Activated CD4-positive, CD25-positive, alpha-beta regulatory T cell treated with anti-CD3 and anti-CD28 coated beads, Interleukin-2, amount 50 U/mL, for 16 hours (primary cell): ENCODE measurements around the gene RHOT2.

Experiments used
- DNase-seq: peaks from one replicate; pipeline ENCODE4 v3.0.0-alpha.2; 2020; ENCODE audit warnings: low read depth, low spot score

The RHOT2 gene

GRCh38 chr16:667780-668518 is at the start of gene RHOT2:
TSS of gene RHOT2 (plus strand) at chr16:668132. CDS start at chr16:668200, 68 bp downstream.
- DNase-seq: peak; percentile 86

- DNase-seq: no peak
These were observed 48.3 kb upstream of the RHOT2 start for GRCh38 chr16:619476-620100.

GRCh38 chr16:620700-621525 is 47.0 kb upstream of the RHOT2 start:
- DNase-seq: no peak

GRCh38 chr16:621526-622105 is 46.3 kb upstream of the RHOT2 start:
- DNase-seq: no peak

GRCh38 chr16:622920-623280 is 45.0 kb upstream of the RHOT2 start:
- no peak for DNase-seq

GRCh38 chr16:624526-625070 is 43.3 kb upstream of the RHOT2 start:
- DNase-seq: no peak

GRCh38 chr16:625117-625976 is 42.6 kb upstream of the RHOT2 start:
- DNase-seq: no peak

- DNase-seq: no peak
These were observed 41.8 kb upstream of the RHOT2 start for GRCh38 chr16:625977-626765.

- no peak for DNase-seq
These were observed 41.0 kb upstream of the RHOT2 start for GRCh38 chr16:626787-627453.

- DNase-seq: no peak
These were observed 40.3 kb upstream of the RHOT2 start for GRCh38 chr16:627454-628239.

GRCh38 chr16:628321-629061 is 39.4 kb upstream of the RHOT2 start:
- DNase-seq: no peak

GRCh38 chr16:629185-629832 is 38.6 kb upstream of the RHOT2 start:
- no peak for DNase-seq

- no peak for DNase-seq
These were observed 38.1 kb upstream of the RHOT2 start for GRCh38 chr16:629833-630248.

GRCh38 chr16:630249-630814 is 37.6 kb upstream of the RHOT2 start:
- DNase-seq: no peak

GRCh38 chr16:630815-631405 is 37.0 kb upstream of the RHOT2 start, which contains the start of gene WFIKKN1:
TSS of gene WFIKKN1 (plus strand) at chr16:630985. CDS start at chr16:631254, 269 bp downstream.
- no peak for DNase-seq

- no peak for DNase-seq
These were observed 36.0 kb upstream of the RHOT2 start for GRCh38 chr16:631808-632358.
